Inflammatory macrophage (primary cell): ENCODE measurements around the gene TP53TG5.
"Not testable (repeated sequence)": the region's sequence is repeated elsewhere in the genome, so short reads cannot be mapped to it uniquely, and the experiment has no call there.

Source experiments
- DNase-seq, 2 donors: peaks; one replicate each; pipeline ENCODE4 v3.0.0-alpha.2; 2020 to 2022

Gene TP53TG5

GRCh38 chr20:45366192-45366591 lies 11.9 kb downstream of the TP53TG5 start:
- no peak for DNase-seq

GRCh38 chr20:45365444-45365970 lies 12.6 kb downstream of the TP53TG5 start:
- DNase-seq: no peak

- DNase-seq: peak in 1 of 2 donors; percentile 22
Measured at GRCh38 chr20:45363611-45364492, 14.3 kb downstream of the TP53TG5 start.

- peak; percentile 98 to 99 for DNase-seq
Measured at GRCh38 chr20:45362804-45363610, 15.1 kb downstream of the TP53TG5 start, which contains the start of gene SYS1. SYS1 (plus strand) TSS chr20:45363156; CDS start chr20:45363532, 376 bp downstream.

- DNase-seq: peak; percentile 69 to 76
Measured at GRCh38 chr20:45361793-45362192, 16.3 kb downstream of the TP53TG5 start.

- DNase-seq: no peak
Measured at GRCh38 chr20:45359406-45360148, 18.5 kb downstream of the TP53TG5 start.

GRCh38 chr20:45359069-45359405 lies 19.1 kb downstream of the TP53TG5 start:
- peak; percentile 50 to 54 for DNase-seq

GRCh38 chr20:45358282-45359068 lies 19.6 kb downstream of the TP53TG5 start:
- DNase-seq: peak; percentile 92 to 94

- DNase-seq: peak; percentile 27 to 44
Measured at GRCh38 chr20:45355209-45356084, 22.7 kb downstream of the TP53TG5 start.

GRCh38 chr20:45354423-45355208 lies 23.5 kb downstream of the TP53TG5 start:
- DNase-seq: no peak

- DNase-seq: no peak
Measured at GRCh38 chr20:45353746-45354145, 24.4 kb downstream of the TP53TG5 start.

- DNase-seq: no peak
Measured at GRCh38 chr20:45352729-45353128, 25.4 kb downstream of the TP53TG5 start.

GRCh38 chr20:45350795-45351194 lies 27.3 kb downstream of the TP53TG5 start:
- not testable (repeated sequence) for DNase-seq

- no peak for DNase-seq
Measured at GRCh38 chr20:45350217-45350616, 27.9 kb downstream of the TP53TG5 start.

GRCh38 chr20:45347936-45348778 lies 30.0 kb downstream of the TP53TG5 start, which contains the start of gene SDC4:
SDC4 (minus strand) TSS chr20:45348424; CDS start chr20:45348384, 40 bp downstream.
- peak; percentile 39 to 70 for DNase-seq

- peak; percentile 19 to 58 for DNase-seq
Measured at GRCh38 chr20:45347297-45347935, 30.7 kb downstream of the TP53TG5 start.

GRCh38 chr20:45346851-45347250 lies 31.3 kb downstream of the TP53TG5 start:
- no peak for DNase-seq

- DNase-seq: no peak
Measured at GRCh38 chr20:45346291-45346718, 31.8 kb downstream of the TP53TG5 start.
